ENCODE results near the gene CDCA3.
A peak's percentile ranks its signal among the peaks of the same experiment; 100 is the strongest.
"Not testable (repeated sequence)": the region's sequence is repeated elsewhere in the genome, so short reads cannot be mapped to it uniquely, and the experiment has no call there.

CDCA3 gene

GRCh38 chr12:6869049-6870021, 18.2 kb upstream of the CDCA3 start:
- FAIRE-seq, result peak; percentile 86
- DNase-seq (ENCODE audit: insufficient read length), result peak; percentile 56
- TF ChIP-seq POLR2AphosphoS5 (IDR thresholded peaks at IDR 0.05; ENCODE audit: low read depth, low read length) (0 out of 2 replicates have a peak, but pooled peaks have one; percentile 6), POLR2A (IDR thresholded peaks at IDR 0.05; ENCODE audit: low read depth, low read length) (no peak), TAF1 (IDR thresholded peaks at IDR 0.05; ENCODE audit: borderline replicate concordance, low read depth, low read length) (no peak)

- peak; percentile 50 for FAIRE-seq
- no peak for TF ChIP-seq POLR2A (IDR thresholded peaks at IDR 0.05; ENCODE audit: low read depth, low read length)
- TF ChIP-seq POLR2AphosphoS5 (IDR thresholded peaks at IDR 0.05; ENCODE audit: low read depth, low read length), result peak; percentile 8; the same call in 1 of the 2 replicates
- DNase-seq (ENCODE audit: insufficient read length), result no peak
These were observed 17.3 kb upstream of the CDCA3 start for GRCh38 chr12:6868211-6869048.

- DNase-seq (ENCODE audit: insufficient read length), result peak; percentile 94
- peak; percentile 98 for TF ChIP-seq POLR2AphosphoS5 (IDR thresholded peaks at IDR 0.05; ENCODE audit: low read depth, low read length)
- TF ChIP-seq TAF1 (IDR thresholded peaks at IDR 0.05; ENCODE audit: borderline replicate concordance, low read depth, low read length), result peak; percentile 95
- TF ChIP-seq POLR2A (IDR thresholded peaks at IDR 0.05; ENCODE audit: low read depth, low read length), result peak; percentile 99
- FAIRE-seq, result peak; percentile 97
These were observed 16.5 kb upstream of the CDCA3 start, which contains the start of gene TPI1 for GRCh38 chr12:6867413-6868210. TPI1 (plus strand) TSS chr12:6867531; CDS start chr12:6867567, 36 bp downstream.

- FAIRE-seq, result no peak
- no peak for DNase-seq (ENCODE audit: insufficient read length)
- TF ChIP-seq TAF1 (IDR thresholded peaks at IDR 0.05; ENCODE audit: borderline replicate concordance, low read depth, low read length), result no peak
- TF ChIP-seq POLR2A (IDR thresholded peaks at IDR 0.05; ENCODE audit: low read depth, low read length), result no peak
- TF ChIP-seq POLR2AphosphoS5 (IDR thresholded peaks at IDR 0.05; ENCODE audit: low read depth, low read length), result no peak
These were observed 15.9 kb upstream of the CDCA3 start for GRCh38 chr12:6866920-6867412.

- DNase-seq (ENCODE audit: insufficient read length), result no peak
- no peak for TF ChIP-seq POLR2AphosphoS5 (IDR thresholded peaks at IDR 0.05; ENCODE audit: low read depth, low read length)
- no peak for TF ChIP-seq TAF1 (IDR thresholded peaks at IDR 0.05; ENCODE audit: borderline replicate concordance, low read depth, low read length)
- TF ChIP-seq POLR2A (IDR thresholded peaks at IDR 0.05; ENCODE audit: low read depth, low read length), result no peak
- FAIRE-seq, result peak; percentile 72
These were observed 15.3 kb upstream of the CDCA3 start for GRCh38 chr12:6866163-6866919.

- FAIRE-seq; DNase-seq (ENCODE audit: insufficient read length): not testable (repeated sequence)
These were observed 14.2 kb upstream of the CDCA3 start for GRCh38 chr12:6865307-6865706.

- FAIRE-seq (no peak), DNase-seq (ENCODE audit: insufficient read length) (no peak)
- no peak for TF ChIP-seq POLR2A (IDR thresholded peaks at IDR 0.05; ENCODE audit: low read depth, low read length)
- TF ChIP-seq POLR2AphosphoS5 (IDR thresholded peaks at IDR 0.05; ENCODE audit: low read depth, low read length), result no peak
- TF ChIP-seq TAF1 (IDR thresholded peaks at IDR 0.05; ENCODE audit: borderline replicate concordance, low read depth, low read length), result no peak
These were observed 12.7 kb upstream of the CDCA3 start for GRCh38 chr12:6863586-6864321.

- no peak for DNase-seq (ENCODE audit: insufficient read length)
- TF ChIP-seq POLR2AphosphoS5 (IDR thresholded peaks at IDR 0.05; ENCODE audit: low read depth, low read length) (no peak), POLR2A (IDR thresholded peaks at IDR 0.05; ENCODE audit: low read depth, low read length) (no peak), TAF1 (IDR thresholded peaks at IDR 0.05; ENCODE audit: borderline replicate concordance, low read depth, low read length) (no peak)
- no peak for FAIRE-seq
These were observed 11.9 kb upstream of the CDCA3 start for GRCh38 chr12:6863033-6863432.

- DNase-seq (ENCODE audit: insufficient read length), result no peak
- no peak for TF ChIP-seq POLR2A (IDR thresholded peaks at IDR 0.05; ENCODE audit: low read depth, low read length)
- TF ChIP-seq POLR2AphosphoS5 (IDR thresholded peaks at IDR 0.05; ENCODE audit: low read depth, low read length), result no peak
- no peak for TF ChIP-seq TAF1 (IDR thresholded peaks at IDR 0.05; ENCODE audit: borderline replicate concordance, low read depth, low read length)
- no peak for FAIRE-seq
These were observed 10.3 kb upstream of the CDCA3 start for GRCh38 chr12:6861391-6861790.

GRCh38 chr12:6860942-6861341, 9.9 kb upstream of the CDCA3 start:
- DNase-seq (ENCODE audit: insufficient read length), result no peak
- no peak for TF ChIP-seq TAF1 (IDR thresholded peaks at IDR 0.05; ENCODE audit: borderline replicate concordance, low read depth, low read length)
- no peak for TF ChIP-seq POLR2AphosphoS5 (IDR thresholded peaks at IDR 0.05; ENCODE audit: low read depth, low read length)
- TF ChIP-seq POLR2A (IDR thresholded peaks at IDR 0.05; ENCODE audit: low read depth, low read length), result no peak
- no peak for FAIRE-seq

All from GM12892 (cell line).